ENCODE measurements around the gene SFT2D2.

DNA sequence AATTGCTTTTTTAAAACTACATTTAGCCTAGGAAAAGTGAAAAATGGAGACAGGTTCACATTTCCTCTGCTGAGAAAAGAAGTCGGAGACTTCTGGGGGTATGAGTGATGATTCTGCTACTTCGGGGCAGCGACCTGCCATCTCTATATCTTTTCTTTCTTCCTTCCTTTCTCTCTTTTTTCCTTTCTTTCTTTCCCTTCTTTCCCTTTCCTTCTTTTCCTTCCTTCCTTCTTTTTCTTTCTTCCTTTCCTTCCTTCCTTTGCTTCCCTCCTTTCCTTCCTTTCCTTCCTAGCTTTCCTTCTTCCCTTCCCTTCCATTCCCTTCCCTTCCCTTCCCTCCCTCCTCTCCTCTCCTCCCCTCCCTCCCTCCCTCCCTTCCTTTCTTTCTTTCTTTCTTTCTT lies 72.6 kb downstream of the SFT2D2 start:
- TF ChIP-seq EP300 (IDR thresholded peaks at IDR 0.05) (no peak), POLR2AphosphoS5 (IDR thresholded peaks at IDR 0.05) (no peak)
